WI38 (cell line): Measurements from ENCODE around the gene PLEKHA1.

Source experiments
- H3K4me3 ChIP-seq: 2 replicates; pipeline ENCODE4 v1.5.1; 2011; ENCODE audit warnings: low read depth, mild to moderate bottlenecking, control low read depth, low read length
- CTCF ChIP-seq: IDR thresholded peaks from 2 replicates; pipeline ENCODE4 v1.5.1; 2012; ENCODE audit warnings: low read depth, mild to moderate bottlenecking, control low read depth, low read length

PLEKHA1 gene

DNA sequence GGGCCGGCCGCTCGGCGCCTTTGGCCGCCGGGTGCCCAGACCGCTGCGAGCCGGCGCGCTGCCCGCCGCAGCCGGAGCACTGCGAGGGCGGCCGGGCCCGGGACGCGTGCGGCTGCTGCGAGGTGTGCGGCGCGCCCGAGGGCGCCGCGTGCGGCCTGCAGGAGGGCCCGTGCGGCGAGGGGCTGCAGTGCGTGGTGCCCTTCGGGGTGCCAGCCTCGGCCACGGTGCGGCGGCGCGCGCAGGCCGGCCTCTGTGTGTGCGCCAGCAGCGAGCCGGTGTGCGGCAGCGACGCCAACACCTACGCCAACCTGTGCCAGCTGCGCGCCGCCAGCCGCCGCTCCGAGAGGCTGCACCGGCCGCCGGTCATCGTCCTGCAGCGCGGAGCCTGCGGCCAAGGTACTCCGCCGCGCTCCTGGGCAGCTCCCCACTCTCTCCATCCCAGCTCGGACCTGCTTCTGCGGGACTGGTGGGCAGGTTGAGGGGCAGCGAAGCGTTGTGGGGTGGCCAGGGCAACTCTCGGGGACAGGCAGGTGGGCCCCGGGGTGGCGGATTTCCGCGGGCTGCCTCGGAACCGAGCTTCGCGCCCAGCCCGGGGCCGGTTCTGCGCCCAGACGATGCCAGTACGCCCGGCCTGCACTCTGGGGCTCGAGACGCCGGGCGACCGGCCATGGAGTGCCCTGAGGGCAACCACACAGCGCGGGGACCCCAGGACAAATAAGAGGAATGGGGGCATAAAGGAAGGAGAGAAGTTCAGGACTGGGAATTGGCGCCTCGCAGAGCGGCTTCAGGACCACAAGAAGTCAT, 87.4 kb downstream of the PLEKHA1 start:
- TF ChIP-seq CTCF, result no peak
- H3K4me3 ChIP-seq, result peak overlapping the region; percentile 74

DNA sequence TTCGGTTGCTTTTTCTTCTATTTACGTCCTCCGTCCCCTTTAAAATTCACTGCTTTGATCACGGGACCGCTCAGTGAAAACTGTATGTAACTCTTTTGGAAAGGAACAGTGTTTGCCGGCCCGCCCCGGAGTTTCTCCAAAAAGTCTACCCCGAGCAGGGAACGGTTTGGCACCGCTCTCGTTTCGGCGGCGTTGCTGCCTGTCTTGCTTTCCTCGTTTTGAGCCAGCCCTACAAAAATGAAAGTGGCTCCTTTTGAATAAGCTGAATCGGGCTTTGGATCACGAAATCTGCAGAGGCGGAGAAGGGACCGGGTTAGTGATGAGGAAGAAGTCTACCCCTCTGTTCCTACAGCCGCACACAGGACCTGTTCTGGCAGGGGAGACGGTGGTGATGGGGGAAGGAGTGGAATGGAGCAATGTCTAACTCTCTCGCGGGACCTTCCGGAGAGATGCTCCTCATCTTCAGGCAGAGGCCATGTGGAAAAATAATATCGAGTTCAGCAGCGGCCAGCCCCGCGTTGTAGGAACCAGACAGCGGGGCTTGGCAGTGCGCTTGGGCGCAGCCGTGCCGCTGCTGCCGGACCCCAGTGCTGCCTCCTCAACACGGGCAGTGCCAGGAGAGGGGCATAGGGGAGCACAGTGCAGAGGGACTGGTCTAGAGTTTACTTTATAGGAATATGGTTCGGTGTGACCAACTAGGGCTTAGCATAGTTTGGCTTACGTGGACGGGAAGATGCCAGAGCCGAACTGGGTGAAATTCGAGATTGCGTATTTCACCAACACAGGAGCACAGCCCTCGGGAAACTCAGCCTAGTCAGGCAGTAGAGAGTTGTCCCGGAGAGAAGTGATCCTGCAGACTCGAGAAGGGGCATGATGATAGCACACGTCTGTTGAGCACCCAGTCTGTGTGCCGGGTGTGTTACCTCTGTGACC, 88.3 kb downstream of the PLEKHA1 start:
- TF ChIP-seq CTCF, result no peak
- peak overlapping the region; percentile 74 for H3K4me3 ChIP-seq

GRCh38 chr10:122463466-122464249, 89.2 kb downstream of the PLEKHA1 start:
- peak overlapping the region; percentile 74 for H3K4me3 ChIP-seq
- no peak for TF ChIP-seq CTCF

GRCh38 chr10:122464250-122464510, 89.7 kb downstream of the PLEKHA1 start:
- no peak for TF ChIP-seq CTCF
- no peak overlapping the region for H3K4me3 ChIP-seq

DNA sequence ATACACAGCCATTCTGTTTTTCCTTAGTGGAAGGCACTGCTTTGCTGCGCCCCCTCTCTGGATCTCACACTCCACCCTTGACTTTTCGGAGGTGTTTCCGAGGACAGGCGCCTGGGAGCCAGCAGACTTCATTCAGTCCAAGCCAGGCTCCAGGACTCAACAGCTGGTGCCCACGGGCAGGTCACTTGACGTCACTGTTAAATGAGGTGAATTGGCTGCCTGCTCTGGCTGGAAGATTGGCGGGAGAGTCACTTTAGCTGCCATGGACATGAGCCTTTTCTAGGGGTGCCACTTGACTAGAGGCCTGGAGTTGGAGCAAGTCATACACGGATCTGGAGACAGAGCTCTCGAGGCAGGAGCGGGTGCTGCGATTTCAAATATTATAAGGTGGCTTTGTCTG, 90.1 kb downstream of the PLEKHA1 start:
- TF ChIP-seq CTCF, result no peak
- H3K4me3 ChIP-seq, result no peak overlapping the region

DNA sequence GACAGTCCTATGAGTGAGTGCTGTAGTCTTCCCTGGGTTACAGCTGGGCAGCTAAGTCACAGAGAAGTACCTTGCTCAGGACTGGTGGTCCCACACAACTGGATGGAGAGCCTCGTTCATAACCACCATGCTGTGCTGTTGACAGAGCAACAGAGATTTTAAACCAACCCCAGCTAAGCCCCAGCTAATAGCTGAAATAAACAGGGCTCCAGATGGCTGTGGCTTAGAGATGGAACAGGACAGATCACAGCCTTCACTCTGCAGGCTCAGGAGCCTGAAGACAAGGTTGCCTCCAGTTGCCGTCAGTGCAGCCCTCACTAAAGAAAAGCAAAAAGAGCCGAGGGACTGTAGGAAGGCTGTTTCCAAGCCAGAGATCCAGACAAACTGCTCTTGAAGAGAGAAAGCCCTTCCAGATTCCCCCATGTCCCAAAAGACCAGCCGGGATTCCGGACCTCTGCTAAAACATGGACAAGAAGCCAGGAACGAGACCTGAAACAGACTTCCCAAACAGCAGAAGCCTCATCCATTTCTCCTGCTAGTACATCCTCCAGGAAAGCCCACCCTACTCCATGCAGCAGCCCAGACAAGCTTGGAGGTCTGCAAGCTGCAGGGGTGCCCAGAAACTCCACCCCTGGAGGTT, 91.0 kb downstream of the PLEKHA1 start:
- no peak overlapping the region for H3K4me3 ChIP-seq
- TF ChIP-seq CTCF, result no peak
